Measurements from ENCODE around the gene GDPD3.

DNA sequence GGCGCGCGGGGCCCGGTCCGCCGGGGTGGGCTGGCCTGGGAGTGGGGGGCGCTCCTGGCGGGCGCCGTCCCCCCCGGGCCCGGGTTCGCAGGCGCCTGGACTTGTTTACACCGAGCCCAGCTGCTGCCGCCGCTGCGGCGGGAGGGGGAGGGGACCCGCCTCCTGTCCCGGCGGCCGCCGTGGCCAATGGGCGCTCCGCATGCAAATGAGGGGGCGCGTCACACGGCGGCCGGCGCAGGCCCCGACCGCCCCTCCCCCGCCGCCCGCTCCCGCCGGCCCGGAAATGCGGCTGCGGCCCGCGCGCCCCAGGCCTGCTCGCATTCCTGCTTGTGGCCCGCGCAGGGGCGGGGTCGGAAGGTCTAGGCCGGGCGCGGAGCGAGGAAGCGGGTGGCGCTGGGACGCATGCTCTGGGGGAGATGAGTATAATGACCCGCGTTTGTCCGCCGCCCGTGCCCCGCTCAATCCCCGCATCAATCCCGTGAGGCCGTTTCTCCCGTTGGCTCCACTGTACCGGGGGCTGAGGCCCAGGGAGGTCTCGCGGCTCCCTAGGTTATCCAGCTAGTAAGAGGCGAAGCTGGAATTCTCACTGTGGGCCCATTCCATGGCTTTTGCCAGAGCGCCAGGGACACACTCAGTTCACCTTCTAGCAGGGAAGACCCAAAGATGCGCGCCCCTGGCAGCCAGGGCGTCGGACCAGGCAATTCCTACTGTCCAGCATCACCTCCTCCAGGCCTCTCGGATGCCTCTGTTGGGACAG is 17.1 kb downstream of the GDPD3 start, which contains the start of gene YPEL3:
- TF ChIP-seq, protein P1, sequence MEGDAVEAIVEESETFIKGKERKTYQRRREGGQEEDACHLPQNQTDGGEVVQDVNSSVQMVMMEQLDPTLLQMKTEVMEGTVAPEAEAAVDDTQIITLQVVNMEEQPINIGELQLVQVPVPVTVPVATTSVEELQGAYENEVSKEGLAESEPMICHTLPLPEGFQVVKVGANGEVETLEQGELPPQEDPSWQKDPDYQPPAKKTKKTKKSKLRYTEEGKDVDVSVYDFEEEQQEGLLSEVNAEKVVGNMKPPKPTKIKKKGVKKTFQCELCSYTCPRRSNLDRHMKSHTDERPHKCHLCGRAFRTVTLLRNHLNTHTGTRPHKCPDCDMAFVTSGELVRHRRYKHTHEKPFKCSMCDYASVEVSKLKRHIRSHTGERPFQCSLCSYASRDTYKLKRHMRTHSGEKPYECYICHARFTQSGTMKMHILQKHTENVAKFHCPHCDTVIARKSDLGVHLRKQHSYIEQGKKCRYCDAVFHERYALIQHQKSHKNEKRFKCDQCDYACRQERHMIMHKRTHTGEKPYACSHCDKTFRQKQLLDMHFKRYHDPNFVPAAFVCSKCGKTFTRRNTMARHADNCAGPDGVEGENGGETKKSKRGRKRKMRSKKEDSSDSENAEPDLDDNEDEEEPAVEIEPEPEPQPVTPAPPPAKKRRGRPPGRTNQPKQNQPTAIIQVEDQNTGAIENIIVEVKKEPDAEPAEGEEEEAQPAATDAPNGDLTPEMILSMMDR (IDR thresholded peaks at IDR 0.05; ENCODE audit: borderline replicate concordance, extremely low read depth, low read length, poor library complexity, severe bottlenecking), result no peak
- no peak for TF ChIP-seq EZH2 (IDR thresholded peaks at IDR 0.05; ENCODE audit: borderline replicate concordance, low read depth, low read length, severe bottlenecking)

All from DND-41 (cell line).